HTERT RPE-1 (cell line): Measurements from ENCODE around the gene VWA5B2.
"Not testable (repeated sequence)": the region's sequence is repeated elsewhere in the genome, so short reads cannot be mapped to it uniquely, and the experiment has no call there.

Experiments
- in situ Hi-C: fragments of 300-500 bp; cut with MboI; formaldehyde crosslinking; loops from 4 replicates; pipeline ENCODE4 v1.14.3; 2020; ENCODE audit warnings: low sequenced_read_pairs

VWA5B2 gene

DNA sequence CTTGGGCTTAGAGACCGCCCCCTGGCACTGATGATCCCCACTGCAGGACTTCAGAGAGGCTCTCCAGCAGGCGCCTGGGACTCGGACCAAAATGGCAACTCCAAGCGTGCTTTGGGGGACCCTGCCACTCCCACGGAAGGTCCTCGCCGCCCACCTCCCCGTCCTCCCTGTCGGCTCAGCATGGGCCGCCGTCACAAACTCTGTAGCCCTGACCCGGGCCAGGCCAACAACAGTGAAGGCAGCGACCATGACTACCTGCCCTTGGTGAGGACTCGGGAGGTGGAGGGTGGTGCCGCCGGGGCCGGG lies 11.7 kb downstream of the VWA5B2 start:
- in situ Hi-C loops, result no loop called here

DNA sequence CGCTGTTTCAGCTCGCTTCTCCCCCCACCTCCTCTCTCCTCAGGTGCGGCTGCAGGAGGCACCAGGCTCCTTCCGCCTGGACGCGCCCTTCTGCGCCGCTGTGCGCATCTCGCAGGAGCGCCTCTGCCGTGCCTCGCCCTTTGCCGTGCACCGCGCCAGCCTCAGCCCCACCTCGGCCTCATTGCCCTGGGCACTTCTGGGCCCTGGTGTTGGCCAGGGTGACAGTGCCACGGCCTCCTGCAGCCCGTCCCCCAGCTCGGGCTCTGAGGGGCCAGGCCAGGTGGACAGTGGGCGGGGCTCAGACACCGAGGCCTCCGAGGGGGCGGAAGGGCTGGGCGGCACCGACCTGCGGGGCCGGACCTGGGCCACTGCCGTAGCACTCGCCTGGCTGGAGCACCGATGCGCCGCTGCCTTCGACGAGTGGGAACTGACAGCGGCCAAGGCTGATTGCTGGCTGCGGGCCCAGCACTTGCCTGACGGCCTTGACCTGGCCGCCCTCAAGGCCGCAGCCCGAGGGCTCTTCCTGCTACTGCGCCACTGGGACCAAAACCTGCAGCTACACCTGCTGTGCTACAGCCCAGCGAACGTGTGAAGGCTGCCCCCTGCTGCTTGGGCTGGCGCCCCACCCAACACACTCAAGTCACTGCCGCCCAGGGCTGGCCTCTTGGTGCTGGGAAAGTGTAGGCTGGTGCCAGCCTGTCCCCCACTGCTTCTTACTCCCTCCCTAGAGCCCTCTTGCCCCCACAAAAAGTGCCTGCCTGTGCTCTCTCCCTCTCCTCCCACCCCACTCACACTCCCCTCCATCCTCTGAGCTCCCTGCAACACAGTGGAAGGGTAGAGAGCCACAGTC lies 12.3 kb downstream of the VWA5B2 start:
- in situ Hi-C loops, result no loop called here

DNA sequence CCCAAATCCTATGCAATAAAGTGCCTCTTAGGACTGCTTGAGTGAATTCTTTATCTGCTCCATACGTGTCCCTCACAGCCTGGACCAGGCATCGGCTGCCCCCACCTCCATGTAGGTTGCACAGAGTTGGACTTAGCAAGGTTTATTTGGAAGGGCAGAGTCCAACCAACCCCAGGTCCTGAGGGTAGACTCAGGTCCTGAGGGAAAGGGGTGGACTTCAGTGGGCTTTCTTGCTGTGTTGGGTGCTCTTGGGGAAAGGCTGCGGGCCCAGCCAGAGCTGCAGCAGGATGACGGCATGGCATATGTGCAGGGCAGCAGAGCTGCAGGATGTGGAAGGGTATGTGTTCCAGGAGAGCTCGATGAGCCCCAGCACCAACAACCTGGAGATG lies 12.9 kb downstream of the VWA5B2 start:
- in situ Hi-C loops, result no loop called here

DNA sequence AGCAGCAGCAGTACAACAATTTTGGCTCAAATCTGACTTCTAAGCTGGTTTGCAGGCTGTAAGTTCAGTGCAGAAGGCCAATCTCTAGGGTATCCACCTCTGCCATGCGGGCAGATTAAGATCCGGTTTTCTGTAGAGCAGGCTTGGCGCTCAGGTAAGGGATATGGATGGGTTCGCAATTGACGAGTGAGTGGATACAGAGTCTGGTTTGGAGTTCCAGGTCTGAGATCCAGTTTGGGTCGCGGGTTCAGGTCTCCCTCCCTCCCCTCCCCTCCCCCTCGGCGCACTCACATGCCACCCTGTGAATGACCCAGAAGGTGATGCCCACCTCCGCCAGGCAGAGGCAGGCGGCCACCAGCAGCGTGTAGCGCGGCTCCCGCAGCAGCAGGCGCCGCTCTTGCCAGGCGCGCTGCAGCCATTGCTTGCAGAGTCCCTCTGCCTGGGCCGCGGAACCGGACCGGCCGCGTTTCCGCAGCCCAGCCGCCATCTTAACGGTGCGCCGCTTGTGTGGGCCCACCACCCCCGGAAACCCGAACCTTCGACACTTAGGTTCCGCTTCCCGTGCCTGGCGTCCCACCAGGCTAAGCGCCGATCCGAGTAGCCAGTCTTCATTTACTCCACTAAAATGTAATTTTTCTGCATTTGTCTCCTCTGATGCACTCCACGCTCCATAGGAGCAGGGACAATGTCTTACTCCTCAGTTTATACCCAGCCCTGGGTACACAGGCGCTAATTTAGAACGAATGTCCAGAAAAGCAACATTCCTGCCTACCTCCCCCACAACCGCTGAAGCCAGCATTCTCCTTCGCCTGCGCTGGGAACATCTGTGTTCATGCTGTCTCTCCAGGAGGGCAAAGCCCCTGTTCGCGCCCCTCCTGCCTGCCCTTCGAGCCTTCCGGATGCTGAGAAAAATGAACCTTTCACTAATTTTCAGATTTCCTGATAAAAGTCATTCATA lies 19.3 kb downstream of the VWA5B2 start, which contains the start of gene ALG3:
TSS of gene ALG3 (minus strand) at position 509 of the 958 bp plus-strand sequence. CDS start at position 487, 22 bp downstream.
- in situ Hi-C loops, result no loop called here

DNA sequence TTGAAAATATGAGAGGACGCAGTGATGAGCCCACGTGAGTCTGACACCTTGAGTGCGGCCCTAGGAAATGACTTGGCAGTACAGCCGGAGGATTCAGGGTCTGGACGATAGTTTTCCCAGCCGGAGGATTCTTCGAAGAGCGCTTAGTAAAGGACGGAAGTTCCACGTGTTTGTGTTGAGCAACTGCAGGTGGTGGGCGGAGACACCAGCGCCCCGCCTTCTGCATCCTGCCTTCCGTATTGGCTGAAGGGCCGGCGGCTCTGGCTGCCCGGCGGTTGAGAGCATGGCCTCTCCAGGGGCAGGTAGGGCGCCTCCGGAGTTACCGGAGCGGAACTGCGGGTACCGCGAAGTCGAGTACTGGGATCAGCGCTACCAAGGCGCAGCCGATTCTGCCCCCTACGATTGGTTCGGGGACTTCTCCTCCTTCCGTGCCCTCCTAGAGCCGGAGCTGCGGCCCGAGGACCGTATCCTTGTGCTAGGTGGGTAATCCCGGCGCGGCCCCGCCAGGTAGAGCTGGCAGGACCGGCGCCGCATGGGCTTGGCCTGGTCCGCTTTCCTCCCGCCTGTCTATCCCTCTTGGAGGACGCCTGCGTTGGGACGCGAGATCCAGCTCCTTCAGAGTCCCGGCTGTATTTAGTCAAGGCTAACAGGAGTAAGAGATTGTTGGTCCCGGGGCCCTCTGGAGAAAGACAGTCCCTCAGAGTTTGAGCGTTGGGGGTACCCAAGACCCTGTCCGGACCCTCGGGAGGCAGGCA lies 20.2 kb downstream of the VWA5B2 start, which contains the start of gene EEF1AKMT4:
TSS of gene EEF1AKMT4 (plus strand) at position 261 of the 755 bp plus-strand sequence. CDS start at position 284, 23 bp downstream.
- in situ Hi-C loops, result no loop called here

DNA sequence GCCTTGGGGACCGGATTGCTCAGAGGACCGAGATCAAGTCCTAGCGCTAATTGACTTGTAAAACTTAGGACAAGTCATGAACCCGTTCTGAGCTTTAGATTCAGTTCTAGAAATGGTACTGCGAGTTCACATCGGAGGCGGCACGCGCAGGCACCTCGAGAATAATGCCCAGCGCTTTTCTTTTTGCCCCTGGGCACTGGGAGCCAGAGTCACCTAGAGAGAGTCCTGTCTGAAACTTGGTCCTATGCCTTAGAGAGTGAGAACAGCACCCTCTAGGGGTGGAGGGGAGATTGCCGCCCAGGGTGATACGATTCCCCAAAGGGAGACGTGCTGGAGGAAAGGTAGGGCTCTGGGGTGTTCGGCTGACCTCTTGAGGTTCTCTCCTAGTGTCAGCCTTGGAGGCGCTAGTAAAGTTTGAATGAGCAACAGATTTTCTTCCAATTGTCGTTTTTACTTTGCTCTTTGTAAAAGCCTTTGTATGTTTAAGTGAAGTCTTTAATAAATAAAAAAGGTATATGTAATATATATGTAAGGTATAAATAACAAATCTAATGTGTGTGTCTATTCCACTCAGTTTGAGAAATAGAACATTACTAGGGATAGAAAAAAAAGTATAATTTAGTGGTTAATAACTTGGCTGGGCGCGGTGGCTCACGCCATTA lies 20.9 kb downstream of the VWA5B2 start:
- in situ Hi-C loops, result no loop called here

DNA sequence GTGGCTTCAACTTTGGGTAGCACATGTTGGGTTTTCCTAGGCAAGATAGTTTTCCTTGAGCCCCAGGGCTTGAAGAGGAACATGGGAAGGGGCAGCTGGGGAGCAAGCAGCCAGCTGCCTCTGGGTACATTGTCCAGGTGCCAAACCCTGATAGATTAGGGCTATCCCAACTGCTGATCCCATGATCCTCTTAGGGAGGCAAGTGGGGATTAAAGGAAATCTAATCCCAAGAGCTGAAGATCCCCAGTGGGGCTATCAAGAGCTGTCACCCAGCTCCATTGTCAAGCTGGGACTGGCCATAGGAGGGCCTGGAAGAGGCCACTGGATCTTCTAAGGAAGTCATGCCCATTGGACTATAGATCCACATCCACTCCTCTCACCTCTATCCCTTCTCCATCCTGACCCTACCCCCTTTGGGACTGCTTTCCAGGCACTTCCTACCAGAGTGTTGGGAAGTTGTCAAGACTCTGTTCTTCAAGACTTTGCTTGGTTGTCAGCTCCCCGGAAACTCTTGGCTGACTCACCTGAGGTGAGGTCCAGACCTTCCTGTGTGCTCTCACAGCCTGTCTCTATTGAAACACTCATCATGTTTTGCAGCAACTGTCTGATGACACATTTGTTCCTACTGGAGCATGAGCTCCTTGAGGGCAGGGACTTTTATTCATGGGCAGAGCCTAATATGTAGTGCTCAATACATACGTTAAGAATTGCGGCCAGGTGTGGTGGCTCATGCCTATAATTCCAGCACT lies 26.1 kb downstream of the VWA5B2 start:
- in situ Hi-C loops, result no loop called here

DNA sequence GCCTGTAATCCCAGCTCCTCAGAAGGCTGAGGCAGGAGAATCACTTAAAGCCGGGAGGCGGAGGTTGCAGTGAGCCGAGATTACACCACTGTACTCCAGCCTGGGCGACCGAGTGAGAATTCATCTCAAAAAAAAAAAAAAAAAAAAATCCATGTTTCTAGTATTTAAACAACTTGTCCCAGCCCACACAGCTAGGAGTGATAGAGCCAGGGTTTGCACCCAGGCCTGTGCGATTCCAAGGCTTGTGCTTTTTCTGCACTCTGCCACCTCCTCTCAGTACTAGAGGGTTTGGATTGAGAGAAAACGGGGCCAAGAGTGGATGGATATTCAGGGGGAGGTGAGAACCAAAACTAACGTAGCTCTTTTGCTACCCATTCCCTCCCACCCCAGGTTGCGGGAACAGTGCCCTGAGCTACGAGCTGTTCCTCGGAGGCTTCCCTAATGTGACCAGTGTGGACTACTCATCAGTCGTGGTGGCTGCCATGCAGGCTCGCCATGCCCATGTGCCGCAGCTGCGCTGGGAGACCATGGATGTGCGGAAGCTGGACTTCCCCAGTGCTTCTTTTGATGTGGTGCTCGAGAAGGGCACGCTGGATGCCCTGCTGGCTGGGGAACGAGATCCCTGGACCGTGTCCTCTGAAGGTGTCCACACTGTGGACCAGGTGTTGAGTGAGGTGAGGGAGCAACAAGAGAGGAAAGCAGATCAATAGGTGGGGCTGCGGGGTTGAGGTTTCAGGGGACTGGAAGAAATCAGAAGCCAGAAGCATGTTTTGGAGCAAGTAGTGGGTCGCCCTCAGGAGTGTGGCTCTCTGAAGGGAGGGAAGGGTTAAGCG lies 27.9 kb downstream of the VWA5B2 start:
- in situ Hi-C loops, result no loop called here

DNA sequence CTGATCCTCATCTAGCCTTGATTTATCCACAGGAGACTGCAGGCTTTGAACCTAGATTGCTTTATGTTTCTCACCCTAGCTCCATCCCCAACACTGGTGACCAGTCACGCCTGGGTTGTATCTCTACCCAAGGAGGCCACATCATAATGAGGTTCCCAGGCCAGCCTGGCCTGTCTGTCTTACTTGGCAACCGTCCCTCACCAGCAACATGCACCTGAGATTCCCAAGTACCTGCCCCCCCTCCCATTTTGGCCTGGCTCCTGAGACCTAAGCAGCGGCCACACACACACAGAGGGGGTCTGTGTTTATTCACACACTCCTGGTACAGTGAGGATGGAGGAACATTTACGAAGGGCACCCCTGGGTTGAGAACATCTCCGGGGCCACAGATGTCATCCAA lies 29.5 kb downstream of the VWA5B2 start:
- in situ Hi-C loops, result no loop called here

DNA sequence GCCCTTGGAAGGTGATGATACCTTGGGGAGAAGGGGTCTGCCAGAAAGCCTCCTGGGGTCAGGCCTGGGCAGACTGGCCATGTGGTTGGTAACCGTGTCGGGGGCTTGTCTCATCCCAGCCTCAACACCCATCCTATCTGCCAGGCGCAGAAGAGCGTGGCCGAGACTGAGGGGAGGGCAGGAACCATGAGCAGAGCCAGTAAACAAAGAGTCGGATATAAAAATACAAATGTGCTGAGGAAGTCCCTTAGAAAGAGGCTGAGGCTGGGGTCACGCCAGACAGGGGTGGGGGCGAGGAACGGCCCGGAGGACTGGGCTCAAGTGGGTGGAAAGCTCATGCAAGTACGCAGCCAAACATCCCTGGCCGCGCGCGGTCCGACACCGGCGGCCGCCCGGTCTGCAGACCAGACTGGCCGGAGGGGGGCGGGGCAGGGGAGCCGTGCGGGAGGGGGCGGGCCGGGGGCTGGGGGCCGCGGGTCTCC lies 30.1 kb downstream of the VWA5B2 start:
- in situ Hi-C loops, result no loop called here

DNA sequence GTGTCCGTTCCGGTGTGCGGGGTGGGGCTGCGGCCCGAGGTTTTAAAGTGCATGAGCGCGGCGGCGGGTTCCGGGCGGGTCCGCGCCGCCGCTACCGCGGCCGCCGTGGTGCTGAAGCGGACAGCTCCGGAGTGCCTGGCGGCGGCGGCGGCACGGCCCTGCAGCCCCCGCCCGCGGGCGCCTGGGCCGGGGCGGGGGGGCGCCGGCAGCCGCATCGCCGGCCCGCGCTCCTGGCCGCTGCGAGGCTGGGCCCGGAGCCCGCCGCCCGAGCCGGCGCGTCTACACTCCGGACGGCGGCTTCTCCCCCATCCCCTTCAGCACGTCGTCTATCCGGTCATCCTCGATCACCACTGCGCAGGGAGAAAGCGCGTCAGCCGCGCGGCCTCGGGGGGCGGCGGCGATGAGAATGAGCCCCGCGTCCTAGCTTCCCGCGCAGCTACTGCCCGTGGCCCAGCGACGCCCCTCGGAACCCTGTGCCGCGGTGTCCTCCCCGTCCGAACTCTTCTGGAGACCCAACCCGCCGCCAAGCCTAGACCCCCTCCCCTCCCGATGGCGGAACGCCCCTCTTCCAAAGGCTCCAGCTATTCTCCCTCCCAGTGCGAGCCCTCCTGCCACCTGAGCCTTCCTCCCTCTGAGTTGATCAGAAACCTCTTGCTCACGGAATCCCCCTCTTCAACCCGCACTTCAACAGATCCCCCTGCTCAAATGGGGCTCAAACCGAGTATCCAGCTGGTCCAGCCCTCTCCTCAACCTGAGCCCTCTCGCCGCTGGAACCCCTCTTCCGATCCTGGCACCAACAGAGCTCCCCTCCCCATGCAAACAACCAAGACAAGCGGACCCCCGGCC lies 30.7 kb downstream of the VWA5B2 start:
- in situ Hi-C loops, result no loop called here

DNA sequence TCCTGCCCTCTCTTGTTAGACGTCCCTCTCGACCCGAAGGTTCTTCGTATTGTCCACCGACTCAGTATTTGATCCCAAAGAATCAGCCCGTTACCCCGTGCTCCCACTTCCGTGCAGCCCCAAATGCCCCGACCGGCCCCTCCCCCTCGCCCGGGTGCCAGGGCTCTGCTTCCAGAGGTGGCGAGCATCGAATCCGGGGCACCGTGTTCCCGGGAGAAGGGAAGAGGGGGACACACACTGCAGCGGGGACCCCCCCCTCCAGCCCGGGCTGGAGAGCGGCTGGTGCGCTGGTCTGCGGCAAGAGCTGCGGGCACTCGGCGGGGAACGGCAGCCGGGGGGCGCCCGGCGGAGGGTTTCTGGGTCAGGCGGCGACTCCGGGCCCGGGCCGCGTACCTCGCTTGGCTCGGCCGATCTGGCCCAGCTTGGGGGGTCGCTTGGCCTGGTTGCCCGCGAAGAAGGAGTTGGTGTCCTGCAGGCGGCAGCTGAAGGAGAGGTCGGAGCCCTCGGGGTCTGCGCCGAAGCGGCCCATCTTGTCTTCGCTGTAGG lies 31.4 kb downstream of the VWA5B2 start:
- in situ Hi-C loops, result no loop called here

DNA sequence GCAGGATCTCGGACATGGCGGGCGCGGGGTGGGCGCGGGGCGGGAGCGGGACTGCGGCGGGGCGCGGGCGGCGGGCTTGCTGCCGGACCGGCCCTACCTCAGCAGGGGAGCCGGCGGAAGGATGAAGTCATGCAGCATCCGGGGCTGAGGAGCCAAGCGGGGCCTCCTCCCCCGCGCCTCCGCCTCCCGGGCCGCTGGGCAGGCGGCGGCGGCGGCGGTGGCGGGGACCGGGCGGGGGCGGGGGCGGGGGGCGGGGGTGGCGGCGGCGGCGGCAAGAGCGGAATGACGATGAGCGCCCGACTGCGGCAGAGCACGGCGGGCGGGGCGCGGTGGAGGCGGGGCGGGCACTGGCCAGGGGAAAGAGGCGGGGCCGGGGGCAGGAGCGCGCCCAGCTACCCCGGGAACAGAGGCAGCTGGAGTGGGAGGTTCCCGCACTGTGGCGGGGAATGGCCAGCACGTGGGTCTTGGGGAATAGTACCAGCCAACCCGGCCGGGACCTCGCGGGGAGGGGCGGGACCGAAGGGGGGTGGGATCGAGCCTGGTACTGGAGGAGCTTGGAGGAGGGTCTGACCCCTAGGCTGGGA lies 32.0 kb downstream of the VWA5B2 start, which contains the start of gene CAMK2N2:
TSS of gene CAMK2N2 (minus strand) at position 284 of the 584 bp plus-strand sequence. CDS start at position 16, 268 bp downstream.
- in situ Hi-C loops, result no loop called here

DNA sequence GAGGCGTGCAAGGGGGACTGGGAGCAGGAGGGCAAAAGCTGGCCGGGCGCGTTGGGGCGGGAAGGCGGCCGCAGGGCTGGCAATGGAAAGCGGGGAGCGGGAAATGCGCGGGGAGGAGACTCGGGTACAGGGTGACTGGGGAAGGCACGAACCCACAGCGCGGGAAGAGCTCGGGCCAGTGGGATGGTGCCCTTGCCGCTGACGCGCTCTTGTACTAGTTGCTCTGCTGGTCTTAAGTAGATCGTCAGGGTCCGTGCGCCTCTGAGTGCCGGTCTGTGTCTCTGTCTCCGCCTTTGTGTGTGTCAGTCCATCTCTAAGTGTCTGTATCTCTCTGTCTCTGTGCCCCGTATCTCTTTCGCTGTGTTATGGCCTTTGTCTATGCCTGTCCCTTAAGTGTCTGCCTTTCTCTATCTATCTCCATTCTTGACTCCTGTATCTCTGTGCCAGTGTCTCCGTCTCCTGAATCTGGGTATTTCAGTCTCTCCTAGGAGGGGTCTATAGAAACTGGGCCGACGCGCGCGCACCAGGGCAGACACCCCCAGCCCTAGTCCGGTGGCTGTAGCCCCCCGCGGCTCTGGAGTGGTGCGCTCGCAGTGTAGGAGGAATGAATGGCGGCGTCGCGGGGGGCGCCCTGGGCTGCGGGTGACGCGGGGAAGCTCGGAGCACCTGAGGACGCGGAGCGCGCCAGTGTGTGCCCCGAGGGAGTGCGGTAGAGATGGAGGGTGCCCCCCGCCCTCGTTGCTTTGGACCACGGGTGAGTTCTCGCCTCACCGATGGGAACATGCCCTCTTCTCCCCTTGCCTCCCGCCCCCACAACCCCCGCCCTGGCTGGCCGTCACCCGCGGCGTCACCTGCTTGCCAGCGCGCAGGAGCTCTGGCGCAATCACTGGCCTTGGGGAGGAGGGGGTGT lies 32.7 kb downstream of the VWA5B2 start:
- in situ Hi-C loops, result no loop called here

DNA sequence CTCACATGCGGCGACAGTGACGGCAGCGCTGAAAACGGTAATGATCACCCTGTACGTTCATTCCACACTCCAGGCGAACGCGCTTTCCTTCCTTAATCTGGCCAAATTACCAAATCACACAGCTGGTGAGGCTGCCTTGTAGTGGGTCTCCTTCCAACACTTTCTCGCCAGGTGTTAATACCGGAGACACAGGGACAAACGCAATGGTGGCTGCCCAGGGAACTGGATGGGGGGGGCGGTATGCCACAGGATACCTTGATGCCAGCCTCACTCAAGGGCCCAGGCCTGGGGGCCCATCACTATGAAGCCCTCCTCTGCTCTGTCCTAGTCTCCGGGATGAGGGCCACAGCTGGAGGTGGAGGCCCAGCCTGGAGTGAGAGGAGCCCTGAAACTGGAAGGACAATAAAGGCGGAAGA lies 33.4 kb downstream of the VWA5B2 start:
- in situ Hi-C loops, result no loop called here

DNA sequence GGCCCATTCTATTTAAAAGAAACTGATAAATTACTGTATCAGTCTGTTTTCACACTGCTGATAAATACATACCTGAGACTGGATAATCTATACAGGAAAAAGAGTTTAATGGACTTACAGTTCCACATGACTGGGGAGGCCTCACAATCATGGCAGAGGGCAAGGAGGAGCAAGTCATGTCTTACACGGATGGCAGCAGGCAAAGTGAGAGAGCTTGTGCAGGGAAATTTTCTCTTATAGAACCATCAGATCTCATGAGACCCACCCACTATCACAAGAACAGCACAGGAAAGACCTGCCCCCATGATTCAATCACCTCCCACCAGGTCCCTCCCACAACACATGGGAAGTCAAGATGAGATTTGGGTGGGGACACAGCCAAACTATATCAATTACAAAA lies 37.9 kb downstream of the VWA5B2 start:
- in situ Hi-C loops, result not testable (repeated sequence)
